AG10803 (cell line): ENCODE measurements around the gene DIP2C.

Experiments
- DNase-seq: peaks from one replicate; pipeline ENCODE4 v3.0.0; 2010; ENCODE audit warnings: low read depth
- H3K4me3 ChIP-seq: 2 replicates; pipeline ENCODE4 v1.5.1; 2011; ENCODE audit warnings: mild to moderate bottlenecking, low read length, control low read depth
- CTCF ChIP-seq: conservative IDR thresholded peaks from 2 replicates; pipeline ENCODE4 v1.5.1; 2011; ENCODE audit warnings: mild to moderate bottlenecking, low read length, control low read depth, inconsistent platforms

DIP2C gene

GRCh38 chr10:595473-595872 lies 94.0 kb downstream of the DIP2C start:
- TF ChIP-seq CTCF = no peak
- DNase-seq = no peak
- H3K4me3 ChIP-seq = no peak overlapping the region

- no peak overlapping the region for H3K4me3 ChIP-seq
- no peak for TF ChIP-seq CTCF
- DNase-seq = no peak
These were observed 94.7 kb downstream of the DIP2C start for GRCh38 chr10:594584-595270.

GRCh38 chr10:593901-594457 lies 95.5 kb downstream of the DIP2C start:
- no peak for DNase-seq
- no peak overlapping the region for H3K4me3 ChIP-seq
- no peak for TF ChIP-seq CTCF

GRCh38 chr10:593421-593820 lies 96.0 kb downstream of the DIP2C start:
- no peak for DNase-seq
- H3K4me3 ChIP-seq = no peak overlapping the region
- no peak for TF ChIP-seq CTCF

GRCh38 chr10:593016-593415 lies 96.5 kb downstream of the DIP2C start:
- no peak for TF ChIP-seq CTCF
- no peak overlapping the region for H3K4me3 ChIP-seq
- DNase-seq = no peak

- no peak overlapping the region for H3K4me3 ChIP-seq
- no peak for DNase-seq
- TF ChIP-seq CTCF = no peak
These were observed 97.8 kb downstream of the DIP2C start for GRCh38 chr10:591646-592045.

- no peak for TF ChIP-seq CTCF
- DNase-seq = no peak
- no peak overlapping the region for H3K4me3 ChIP-seq
These were observed 98.7 kb downstream of the DIP2C start for GRCh38 chr10:590721-591120.
